ENCODE results near the gene TEKT2.

The TEKT2 gene

DNA sequence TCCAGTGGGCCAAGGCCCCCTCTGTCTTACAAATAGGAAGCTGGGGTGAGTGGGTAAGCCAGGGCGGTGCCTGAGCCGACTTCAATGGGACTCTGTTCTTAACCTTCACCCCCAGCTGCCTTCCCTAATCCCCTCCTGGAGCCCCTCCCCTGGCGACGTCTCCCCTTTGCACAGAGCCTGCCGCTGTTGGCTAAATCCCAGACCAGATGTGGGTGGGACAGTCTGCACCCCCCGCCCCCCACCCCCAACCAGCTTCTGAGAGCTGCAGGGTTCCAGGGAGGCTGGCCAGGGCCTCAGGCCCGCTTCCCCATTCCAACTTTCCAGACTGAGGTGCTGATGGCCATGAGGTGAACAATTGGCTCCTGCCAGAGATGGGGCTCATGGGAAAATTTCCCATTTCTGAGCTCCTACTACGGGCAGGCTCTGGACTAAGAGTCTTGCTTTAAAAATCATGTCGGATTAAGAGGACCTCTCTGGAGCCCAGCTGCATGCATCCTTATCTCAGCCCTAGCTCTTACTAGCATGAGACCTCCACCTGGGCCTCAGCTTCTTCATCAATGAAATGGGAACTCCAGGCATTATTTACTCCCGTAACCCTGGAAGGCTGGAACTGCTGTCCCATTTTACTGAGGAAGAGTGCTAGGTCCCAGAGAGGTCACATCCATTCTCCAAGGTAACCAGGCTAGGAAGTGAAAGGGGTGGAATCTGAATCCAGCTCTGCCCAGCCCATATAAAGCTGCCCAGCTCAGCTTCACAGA, 34.7 kb downstream of the TEKT2 start:
- H3K27me3 ChIP-seq (ENCODE audit: control insufficient read depth in 1 of 2, insufficient read depth in 2 of 2, low read length in 2 of 2), result peaks cover 12 to 13% of the 10 kb centered on the region in 2 donors
- no peaks in the 10 kb centered on the region for H3K4me1 ChIP-seq (ENCODE audit: control insufficient read depth in 1 of 2, insufficient read depth in 2 of 2, low read length in 2 of 2)
- no peaks in the 10 kb centered on the region for H3K9me3 ChIP-seq (ENCODE audit: control insufficient read depth in 1 of 2, low read length in 2 of 2)
- no peak overlapping the region for H3K9ac ChIP-seq (ENCODE audit: low read depth in 1 of 2, low read length in 2 of 2)
- H3K36me3 ChIP-seq (ENCODE audit: control insufficient read depth in 1 of 2, insufficient read depth in 2 of 2, low read length in 2 of 2), result no peaks in the 10 kb centered on the region
- H3K27ac ChIP-seq (ENCODE audit: low read depth, low read length), result no peak overlapping the region
- H3K4me3 ChIP-seq (ENCODE audit: low read depth in 1 of 2, low read length in 2 of 2), result no peak overlapping the region

DNA sequence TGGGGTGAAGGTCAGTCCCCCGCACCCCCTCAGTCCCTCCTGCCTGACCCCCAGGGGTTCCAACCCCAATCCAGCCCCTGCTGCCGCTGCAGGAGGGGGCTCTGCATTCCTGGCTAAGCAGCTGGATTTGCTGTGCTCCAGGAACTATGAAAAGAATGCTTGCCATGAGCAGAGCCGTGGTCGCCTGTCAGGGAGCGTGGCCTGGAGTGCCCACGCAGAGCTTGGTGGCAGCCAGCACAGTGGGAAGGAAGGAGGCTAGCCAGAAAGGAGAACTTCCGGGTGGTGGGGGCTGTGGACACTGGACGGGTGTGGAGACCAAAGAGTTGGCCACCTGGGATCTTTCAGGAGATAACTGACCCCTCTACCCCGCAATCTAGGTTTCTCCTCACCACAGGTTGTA, 35.6 kb downstream of the TEKT2 start:
- Histone ChIP-seq H3K9me3 (ENCODE audit: control insufficient read depth in 1 of 2, low read length in 2 of 2) (no peaks in the 10 kb centered on the region), H3K9ac (ENCODE audit: low read depth in 1 of 2, low read length in 2 of 2) (no peak overlapping the region), H3K27ac (ENCODE audit: low read depth, low read length) (no peak overlapping the region), H3K4me3 (ENCODE audit: low read depth in 1 of 2, low read length in 2 of 2) (no peak overlapping the region), H3K36me3 (ENCODE audit: control insufficient read depth in 1 of 2, insufficient read depth in 2 of 2, low read length in 2 of 2) (no peaks in the 10 kb centered on the region), H3K27me3 (ENCODE audit: control insufficient read depth in 1 of 2, insufficient read depth in 2 of 2, low read length in 2 of 2) (peaks cover 19 to 22% of the 10 kb centered on the region in 2 donors), H3K4me1 (ENCODE audit: control insufficient read depth in 1 of 2, insufficient read depth in 2 of 2, low read length in 2 of 2) (peaks cover 0 to 3% of the 10 kb centered on the region in 2 donors)

DNA sequence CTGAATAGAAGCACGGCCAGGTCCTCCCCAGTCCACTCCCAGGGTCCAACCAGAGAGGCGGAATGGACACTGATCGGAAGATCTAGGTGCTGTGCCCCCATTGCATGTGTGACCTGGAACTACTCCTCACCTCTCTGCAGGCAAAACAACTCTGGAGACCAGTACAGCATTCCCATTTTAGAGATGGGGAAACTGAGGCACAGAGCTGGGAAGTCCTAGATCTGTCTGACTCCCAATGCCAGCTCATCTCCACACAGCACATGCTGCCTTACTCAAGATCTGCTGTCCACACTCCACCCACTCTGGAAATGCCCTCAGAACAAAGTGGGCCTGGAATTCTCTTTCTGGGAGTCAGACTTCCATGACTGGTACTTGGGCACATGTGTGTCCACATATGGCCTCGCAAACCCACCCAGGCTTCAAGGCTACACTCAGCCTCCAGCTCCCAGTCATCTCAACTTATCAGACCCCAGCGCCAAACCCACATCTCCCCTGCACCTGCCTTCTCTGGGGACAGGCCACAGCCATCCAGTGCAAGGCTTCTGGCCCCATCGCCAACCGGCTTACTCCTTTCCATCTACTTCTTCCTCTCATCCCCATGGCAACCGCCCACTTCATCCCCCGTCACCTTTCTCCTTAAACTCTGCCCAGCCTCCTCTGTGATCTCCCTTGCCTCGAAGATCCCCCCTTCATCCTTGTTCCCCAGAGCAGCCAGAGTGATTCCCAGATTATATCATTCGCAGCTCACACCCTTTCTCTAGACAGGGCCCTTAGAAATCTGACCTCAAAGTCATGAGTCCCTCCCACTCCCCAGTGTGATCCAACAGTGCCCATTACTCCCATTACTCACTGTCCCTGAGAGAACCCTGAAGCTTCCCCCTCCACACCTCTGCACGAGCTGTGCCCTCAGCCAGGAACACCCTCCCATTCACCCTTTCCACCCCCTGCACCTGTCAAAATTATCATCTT, 38.5 kb downstream of the TEKT2 start:
- H3K27ac ChIP-seq (ENCODE audit: low read depth, low read length), result no peak overlapping the region
- H3K4me3 ChIP-seq (ENCODE audit: low read depth in 1 of 2, low read length in 2 of 2), result no peak overlapping the region
- no peaks in the 10 kb centered on the region for H3K9me3 ChIP-seq (ENCODE audit: control insufficient read depth in 1 of 2, low read length in 2 of 2)
- no peak overlapping the region for H3K9ac ChIP-seq (ENCODE audit: low read depth in 1 of 2, low read length in 2 of 2)
- H3K27me3 ChIP-seq (ENCODE audit: control insufficient read depth in 1 of 2, insufficient read depth in 2 of 2, low read length in 2 of 2), result peaks cover 32 to 40% of the 10 kb centered on the region in 2 donors
- no peaks in the 10 kb centered on the region for H3K36me3 ChIP-seq (ENCODE audit: control insufficient read depth in 1 of 2, insufficient read depth in 2 of 2, low read length in 2 of 2)
- H3K4me1 ChIP-seq (ENCODE audit: control insufficient read depth in 1 of 2, insufficient read depth in 2 of 2, low read length in 2 of 2), result peaks cover 0 to 3% of the 10 kb centered on the region in 2 donors

DNA sequence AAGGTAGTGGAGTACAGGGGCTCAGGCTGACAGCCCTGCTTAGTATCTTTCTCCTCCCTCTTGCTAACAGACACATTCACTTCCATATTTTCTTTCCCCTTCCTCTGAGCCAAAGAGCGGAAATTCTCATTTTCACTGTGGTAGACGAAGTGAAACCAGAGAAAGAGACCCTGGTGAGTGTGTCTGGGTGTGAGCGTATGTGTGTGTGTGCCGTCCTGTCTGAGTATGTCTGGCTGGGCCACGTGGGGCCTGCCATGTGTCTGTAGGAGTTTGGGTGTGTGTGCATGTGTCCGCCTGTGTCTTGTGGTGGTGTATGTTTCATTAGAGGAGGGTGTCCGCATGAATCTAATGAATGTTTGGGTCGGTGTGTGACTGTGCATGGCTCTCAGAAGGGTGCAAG, 39.5 kb downstream of the TEKT2 start:
- Histone ChIP-seq H3K4me1 (ENCODE audit: control insufficient read depth in 1 of 2, insufficient read depth in 2 of 2, low read length in 2 of 2) (peaks cover 0 to 3% of the 10 kb centered on the region in 2 donors), H3K27me3 (ENCODE audit: control insufficient read depth in 1 of 2, insufficient read depth in 2 of 2, low read length in 2 of 2) (peaks cover 32 to 40% of the 10 kb centered on the region in 2 donors), H3K36me3 (ENCODE audit: control insufficient read depth in 1 of 2, insufficient read depth in 2 of 2, low read length in 2 of 2) (no peaks in the 10 kb centered on the region), H3K9ac (ENCODE audit: low read depth in 1 of 2, low read length in 2 of 2) (no peak overlapping the region), H3K27ac (ENCODE audit: low read depth, low read length) (no peak overlapping the region), H3K4me3 (ENCODE audit: low read depth in 1 of 2, low read length in 2 of 2) (no peak overlapping the region), H3K9me3 (ENCODE audit: control insufficient read depth in 1 of 2, low read length in 2 of 2) (no peaks in the 10 kb centered on the region)

DNA sequence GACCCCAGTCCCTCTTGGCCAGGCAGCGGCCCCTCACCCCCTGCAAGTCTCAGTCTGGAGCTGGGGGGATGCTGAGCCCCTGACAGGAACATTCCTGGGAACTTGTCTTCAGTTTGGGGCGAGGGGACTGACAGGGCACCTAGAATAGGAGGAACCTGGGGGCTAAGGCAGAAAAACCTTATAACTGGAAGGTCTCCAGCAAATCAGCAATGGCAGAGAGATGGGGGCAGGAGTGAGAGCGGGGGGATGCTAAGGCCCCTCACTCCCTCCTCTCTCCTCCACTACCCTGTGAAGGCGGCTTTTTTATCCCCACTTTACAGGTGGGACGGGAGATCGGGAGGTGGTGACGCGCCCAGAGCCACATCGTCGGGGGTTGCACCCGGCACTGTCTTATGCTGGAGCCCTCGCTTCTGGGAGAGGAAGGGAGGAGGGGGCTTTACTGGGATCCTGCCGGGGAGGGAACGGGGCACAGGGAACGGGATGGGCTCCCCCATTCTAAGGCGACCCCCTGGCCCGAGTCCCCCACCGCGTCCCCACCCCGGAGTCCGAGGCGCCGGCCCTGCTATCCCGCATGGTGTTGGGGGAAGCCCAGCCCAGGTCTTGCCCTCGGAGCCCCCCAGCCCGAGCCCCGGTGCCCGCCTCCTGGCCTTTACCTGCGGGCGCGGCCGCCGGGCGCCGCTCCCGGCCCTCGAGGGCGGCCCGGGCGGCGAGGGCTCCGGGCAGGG, 40.7 kb downstream of the TEKT2 start:
- Histone ChIP-seq H3K4me3 (ENCODE audit: low read depth in 1 of 2, low read length in 2 of 2) (no peak overlapping the region), H3K27me3 (ENCODE audit: control insufficient read depth in 1 of 2, insufficient read depth in 2 of 2, low read length in 2 of 2) (peaks cover 32 to 40% of the 10 kb centered on the region in 2 donors), H3K9me3 (ENCODE audit: control insufficient read depth in 1 of 2, low read length in 2 of 2) (no peaks in the 10 kb centered on the region), H3K36me3 (ENCODE audit: control insufficient read depth in 1 of 2, insufficient read depth in 2 of 2, low read length in 2 of 2) (no peaks in the 10 kb centered on the region), H3K9ac (ENCODE audit: low read depth in 1 of 2, low read length in 2 of 2) (no peak overlapping the region), H3K4me1 (ENCODE audit: control insufficient read depth in 1 of 2, insufficient read depth in 2 of 2, low read length in 2 of 2) (peaks cover 0 to 3% of the 10 kb centered on the region in 2 donors), H3K27ac (ENCODE audit: low read depth, low read length) (no peak overlapping the region)

DNA sequence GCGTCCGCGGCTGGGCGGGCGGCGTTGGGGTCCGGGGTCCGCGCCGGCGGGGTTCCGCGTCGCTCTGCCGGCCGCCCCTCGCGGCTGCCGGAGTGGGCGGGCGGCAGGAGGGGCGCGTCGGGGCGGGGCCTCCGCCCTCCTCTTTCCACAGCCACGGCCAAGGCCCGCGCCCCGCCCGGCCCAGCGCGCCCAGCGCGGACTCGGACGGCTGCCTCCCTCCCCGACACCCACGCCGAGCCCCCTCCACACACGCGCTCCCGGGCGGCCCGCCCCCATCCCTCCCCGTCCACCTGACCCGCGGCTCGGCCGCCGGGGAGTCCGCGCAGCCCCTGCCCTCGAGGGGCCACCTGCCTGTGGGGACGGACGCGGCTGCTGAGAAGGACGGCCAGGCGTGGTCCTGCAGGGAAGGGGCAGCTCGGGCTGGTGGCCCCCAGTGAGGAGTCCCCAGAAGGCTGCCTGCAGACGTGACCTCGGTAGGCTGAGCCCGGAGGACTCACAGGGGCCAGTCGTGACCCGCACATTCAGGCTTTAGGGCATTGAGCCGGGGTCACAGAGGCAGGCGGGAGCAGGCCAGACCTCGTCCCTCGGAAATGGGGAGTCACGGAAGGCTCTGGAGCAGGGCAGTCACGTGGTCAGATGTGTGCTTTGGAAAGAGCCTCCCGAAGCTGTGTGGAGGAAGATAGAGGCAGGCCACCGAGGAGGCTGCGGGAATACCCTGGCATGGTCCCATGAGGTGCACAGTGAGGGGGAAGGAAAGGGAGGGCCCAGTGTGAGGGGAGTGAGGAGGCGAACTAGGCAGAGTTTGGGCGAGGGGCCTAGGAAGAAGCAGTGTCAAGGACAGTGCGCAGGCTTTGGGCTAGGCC, 41.5 kb downstream of the TEKT2 start, which contains the start of gene COL8A2:
TSS of gene COL8A2 (minus strand) at position 94 of the 863 bp plus-strand sequence. CDS start 24,980 bp downstream, outside the sequence.
- no peaks in the 10 kb centered on the region for H3K36me3 ChIP-seq (ENCODE audit: control insufficient read depth in 1 of 2, insufficient read depth in 2 of 2, low read length in 2 of 2)
- H3K4me3 ChIP-seq (ENCODE audit: low read depth in 1 of 2, low read length in 2 of 2), result peak within 1 kb of the TSS; percentile 21 to 35
- peaks cover 32 to 40% of the 10 kb centered on the region in 2 donors for H3K27me3 ChIP-seq (ENCODE audit: control insufficient read depth in 1 of 2, insufficient read depth in 2 of 2, low read length in 2 of 2)
- H3K4me1 ChIP-seq (ENCODE audit: control insufficient read depth in 1 of 2, insufficient read depth in 2 of 2, low read length in 2 of 2), result peaks cover 0 to 3% of the 10 kb centered on the region in 2 donors
- H3K9ac ChIP-seq (ENCODE audit: low read depth in 1 of 2, low read length in 2 of 2), result no peak within 1 kb of the TSS
- H3K27ac ChIP-seq (ENCODE audit: low read depth, low read length), result no peak within 1 kb of the TSS
- H3K9me3 ChIP-seq (ENCODE audit: control insufficient read depth in 1 of 2, low read length in 2 of 2), result no peaks in the 10 kb centered on the region

DNA sequence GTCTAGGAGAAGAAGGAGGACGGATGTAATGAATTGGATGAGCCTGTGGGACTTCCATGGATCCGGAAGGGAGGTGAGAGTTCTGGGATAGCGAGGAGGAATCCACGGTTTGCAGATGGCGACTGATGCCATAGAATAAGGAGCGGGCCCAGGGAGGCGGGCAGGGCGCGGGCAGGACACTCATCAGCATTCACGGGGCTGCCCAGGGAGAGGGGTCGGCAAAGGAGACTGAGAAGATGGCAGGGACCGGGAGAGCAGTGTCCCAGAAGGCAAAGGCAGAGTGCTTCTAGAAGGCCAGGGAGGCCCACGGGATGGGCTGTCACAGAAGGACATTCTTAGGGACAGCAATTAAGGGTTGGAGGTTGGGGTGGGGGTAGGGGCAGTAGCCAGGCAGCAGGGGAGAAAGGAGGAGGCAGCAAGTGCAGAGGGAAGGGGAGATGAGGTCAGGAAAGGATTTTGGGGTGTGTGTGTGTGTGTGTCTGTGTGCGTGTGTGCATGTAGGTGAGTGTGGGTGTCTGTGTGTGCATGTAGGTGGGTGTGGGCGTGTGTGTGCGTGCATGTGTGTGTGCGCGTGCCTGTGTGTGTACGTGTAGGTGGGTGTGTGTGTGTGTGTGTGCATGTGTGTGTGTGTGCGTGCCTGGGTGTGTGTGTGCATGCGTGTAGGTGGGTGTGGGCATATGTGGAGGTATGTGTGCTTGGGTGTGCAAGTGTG, 42.3 kb downstream of the TEKT2 start:
- H3K4me3 ChIP-seq (ENCODE audit: low read depth in 1 of 2, low read length in 2 of 2), result no peak overlapping the region
- H3K4me1 ChIP-seq (ENCODE audit: control insufficient read depth in 1 of 2, insufficient read depth in 2 of 2, low read length in 2 of 2), result peaks cover 0 to 3% of the 10 kb centered on the region in 2 donors
- H3K27ac ChIP-seq (ENCODE audit: low read depth, low read length), result no peak overlapping the region
- no peaks in the 10 kb centered on the region for H3K9me3 ChIP-seq (ENCODE audit: control insufficient read depth in 1 of 2, low read length in 2 of 2)
- no peak overlapping the region for H3K9ac ChIP-seq (ENCODE audit: low read depth in 1 of 2, low read length in 2 of 2)
- H3K36me3 ChIP-seq (ENCODE audit: control insufficient read depth in 1 of 2, insufficient read depth in 2 of 2, low read length in 2 of 2), result no peaks in the 10 kb centered on the region
- H3K27me3 ChIP-seq (ENCODE audit: control insufficient read depth in 1 of 2, insufficient read depth in 2 of 2, low read length in 2 of 2), result peaks cover 32 to 40% of the 10 kb centered on the region in 2 donors

DNA sequence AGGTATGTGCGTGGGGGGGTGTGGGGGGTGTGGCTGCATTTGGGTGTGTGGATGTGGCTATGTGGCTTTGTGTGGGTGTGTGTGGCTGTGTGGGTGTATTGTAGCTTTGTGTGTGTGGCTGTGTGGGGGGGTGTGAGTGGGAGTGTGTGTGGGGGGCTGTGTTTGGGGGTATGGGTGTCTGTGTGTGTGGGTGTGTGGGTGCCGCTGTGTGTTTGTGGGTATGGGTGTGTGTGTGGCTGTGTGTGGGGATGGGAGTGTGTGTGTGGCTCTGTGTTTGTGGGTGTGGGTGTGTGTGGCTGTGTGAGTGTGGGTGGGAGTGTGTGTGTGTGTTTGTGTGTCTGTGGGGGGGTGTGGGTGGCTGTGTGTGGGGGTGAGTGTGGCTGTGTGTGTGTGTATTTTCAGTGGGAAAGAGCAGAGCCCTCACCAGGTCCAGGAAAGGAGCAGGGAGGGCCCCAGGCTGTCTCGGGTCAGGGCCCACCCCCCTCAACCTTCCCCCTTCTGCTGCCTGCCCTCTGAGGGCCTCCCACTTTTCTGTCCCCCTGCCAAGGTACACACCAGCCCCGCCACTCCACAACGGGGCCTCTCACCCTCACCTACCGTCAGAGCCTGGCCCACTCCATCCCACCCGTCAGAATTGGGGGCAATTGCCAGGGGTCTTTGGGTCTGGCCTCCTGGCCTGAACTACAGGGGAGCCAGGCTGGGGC, 43.1 kb downstream of the TEKT2 start:
- Histone ChIP-seq H3K4me1 (ENCODE audit: control insufficient read depth in 1 of 2, insufficient read depth in 2 of 2, low read length in 2 of 2) (peaks cover 0 to 3% of the 10 kb centered on the region in 2 donors), H3K4me3 (ENCODE audit: low read depth in 1 of 2, low read length in 2 of 2) (no peak overlapping the region), H3K9ac (ENCODE audit: low read depth in 1 of 2, low read length in 2 of 2) (no peak overlapping the region)

More for the DNA sequence above, 43.1 kb downstream of the TEKT2 start:
- H3K27ac ChIP-seq (ENCODE audit: low read depth, low read length), result no peak overlapping the region
- H3K36me3 ChIP-seq (ENCODE audit: control insufficient read depth in 1 of 2, insufficient read depth in 2 of 2, low read length in 2 of 2), result no peaks in the 10 kb centered on the region
- H3K9me3 ChIP-seq (ENCODE audit: control insufficient read depth in 1 of 2, low read length in 2 of 2), result no peaks in the 10 kb centered on the region
- H3K27me3 ChIP-seq (ENCODE audit: control insufficient read depth in 1 of 2, insufficient read depth in 2 of 2, low read length in 2 of 2), result peaks cover 32 to 37% of the 10 kb centered on the region in 2 donors
